Aorta (tissue), 5 donors: ENCODE data around the gene OCSTAMP. TPM values are rescaled to one million over a fixed set of nuclear protein-coding genes. Genes with fewer than 3 reads are reported as not detected.

Experiments used
- ATAC-seq: fragments of 200-7000 bp; cut with Tn5 transposase; one replicate; pipeline ENCODE4 v1.9.1; 2022; ENCODE audit warnings: moderate library complexity; ENCODE audit not compliant: low FRiP score
- DNase-seq, 2 donors: peaks; one replicate each; pipeline ENCODE4 v3.0.0-alpha.2; 2020
- H3K27ac ChIP-seq, 2 donors: one replicate each; pipeline ENCODE4 v1.5.1; 2013; ENCODE audit warnings: low read length in 2 of 2, mild to moderate bottlenecking in 2 of 2, moderate library complexity in 2 of 2, control low read depth in 1 of 2, inconsistent platforms in 1 of 2, low read depth in 1 of 2
- H3K27me3 ChIP-seq, 2 donors: one replicate each; pipeline ENCODE4 v1.6.1; 2013; ENCODE audit warnings: control low read depth in 1 of 2, low read length in 1 of 2, mild to moderate bottlenecking in 1 of 2, moderate library complexity in 1 of 2; ENCODE audit not compliant: insufficient read depth in 2 of 2, control insufficient read depth in 1 of 2
- H3K36me3 ChIP-seq, 2 donors: one replicate each; pipeline ENCODE4 v1.6.1; 2013; ENCODE audit warnings: control low read depth in 1 of 2, low read length in 1 of 2, mild to moderate bottlenecking in 1 of 2; ENCODE audit not compliant: insufficient read depth in 2 of 2, control insufficient read depth in 1 of 2
- H3K4me1 ChIP-seq, 2 donors: one replicate each; pipeline ENCODE4 v1.6.1; 2013; ENCODE audit warnings: low read length in 2 of 2, control low read depth in 1 of 2, mild to moderate bottlenecking in 1 of 2, moderate library complexity in 1 of 2; ENCODE audit not compliant: insufficient read depth in 2 of 2, control insufficient read depth in 1 of 2
- H3K4me3 ChIP-seq, 2 donors: one replicate each; pipeline ENCODE4 v1.5.1; 2013; ENCODE audit warnings: low read length in 2 of 2, control low read depth in 1 of 2, mild to moderate bottlenecking in 1 of 2
- H3K9me3 ChIP-seq: one replicate; pipeline ENCODE4 v1.6.1; 2013; ENCODE audit warnings: mild to moderate bottlenecking, low read length; ENCODE audit not compliant: control insufficient read depth
- WGBS, 2 donors: extraction: QIAGEN DNeasy Blood & Tissue Kit; methylation state at CpG; one replicate each; pipeline ENCODE4 v1.1.7; 2013; 5-methylcytosine and 5-hydroxymethylcytosine counted together
- intact Hi-C, 2 donors: fragments of 100-400 bp; cut with DNase I; formaldehyde crosslinking; loops; one replicate each; pipeline versions ENCODE4 v1.14.2 to v1.15.0; 2022
- polyA plus RNA-seq, 2 donors: library from polyadenylated mRNA; stranded (reverse); fragments of 200-250 nt; gene quantifications; one replicate each; pipeline ENCODE4 v1.2.3, GENCODE V29; 2013
- total RNA-seq, 2 donors: library from RNA; stranded (reverse); fragmentation: NEBNext Ultra II Directional; extraction: Animal tissue kit (Norgen Biotek cat#: 25700); gene quantifications; one replicate each; pipeline ENCODE4 v1.2.1, GENCODE V29; 2021
- donor health status: healthy with polysubstance abuse.
- donor health status: Bipolar disorder and iron deficiency.
- donor health status: DM: no; HTN: no; CAD: no.
- donor health status: DM: no; HTN: no; CAD: no.
- donor health status: DM: yes; HTN: yes; CAD: no.

The OCSTAMP gene
- total and polyA plus RNA-seq, 4 donors, result not detected

DNA sequence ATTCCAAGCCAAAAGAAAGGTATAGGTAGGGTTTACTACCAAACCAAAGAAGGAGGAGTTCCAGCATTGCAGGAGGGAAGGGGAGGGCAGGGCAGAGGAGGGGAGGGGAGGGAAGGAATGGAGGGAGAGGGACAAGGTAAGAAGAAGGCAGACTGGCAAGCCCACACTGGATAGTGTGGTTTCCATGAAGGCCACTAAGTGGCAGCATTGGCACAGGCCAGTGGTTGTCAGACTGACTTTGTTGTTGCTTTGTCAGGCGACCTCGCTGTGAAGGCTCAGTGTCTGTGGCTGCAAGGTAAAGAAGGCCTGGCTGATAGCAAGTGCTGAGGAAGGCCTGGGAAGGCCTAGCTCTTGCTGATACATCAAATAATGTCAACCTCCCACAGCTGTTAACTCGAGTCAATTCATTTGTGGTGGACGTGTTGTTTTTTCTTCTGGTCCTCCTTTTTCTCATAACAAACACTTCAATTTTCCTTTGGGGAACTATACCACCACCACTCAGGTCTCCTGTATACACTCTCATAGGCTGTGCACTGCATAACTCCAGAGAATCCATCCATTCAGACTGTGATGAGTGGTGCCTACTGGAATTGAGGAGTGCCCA is 29.4 kb downstream of the OCSTAMP start:
- intact Hi-C loops, result loop anchor here (5.0 kb wide), 1 partner anchor 161 kb away; no protein-coding TSS in a partner anchor
- DNase-seq (peak in 1 of 2 donors; percentile 53), ATAC-seq (no peak)
- Histone ChIP-seq H3K27me3 (peaks cover 0 to 2% of the 10 kb centered on the region in 2 donors), H3K27ac (no peak overlapping the region), H3K9me3 (peaks cover 9% of the 10 kb centered on the region), H3K36me3 (no peaks in the 10 kb centered on the region), H3K4me1 (no peaks in the 10 kb centered on the region), H3K4me3 (no peak overlapping the region)
- 19 to 20% methylated on average over 4 of the region's 4 CpGs for WGBS, 2 donors

DNA sequence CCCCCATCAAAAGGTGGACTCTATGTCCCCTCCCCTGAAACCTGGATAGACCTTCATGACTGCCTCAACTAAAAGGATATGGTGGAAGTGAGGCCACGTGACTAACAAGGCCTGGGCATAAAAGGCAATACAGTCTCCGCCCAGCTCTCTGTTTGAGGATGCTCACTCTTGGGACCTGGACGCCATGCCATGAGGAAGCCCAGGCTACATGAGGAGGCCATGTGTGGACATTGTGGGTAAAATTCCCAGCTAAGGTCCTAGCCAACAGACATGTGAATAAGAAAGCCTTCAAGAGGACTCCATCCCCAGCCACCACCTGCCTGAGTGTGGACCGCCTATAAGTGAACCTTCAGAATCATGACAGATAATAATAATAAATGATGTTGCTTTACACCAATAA is 29.9 kb downstream of the OCSTAMP start:
- whole genome bisulfite sequencing, 2 donors, result 81 to 85% methylated on average over 4 of the region's 4 CpGs
- Histone ChIP-seq H3K4me3 (no peak overlapping the region), H3K4me1 (no peaks in the 10 kb centered on the region), H3K36me3 (no peaks in the 10 kb centered on the region), H3K27ac (no peak overlapping the region), H3K9me3 (peaks cover 9% of the 10 kb centered on the region), H3K27me3 (peaks cover 0 to 2% of the 10 kb centered on the region in 2 donors)
- intact Hi-C loops, result loop anchor here (5.0 kb wide), 1 partner anchor 162 kb away; no protein-coding TSS in a partner anchor
- DNase-seq (no peak), ATAC-seq (no peak)

DNA sequence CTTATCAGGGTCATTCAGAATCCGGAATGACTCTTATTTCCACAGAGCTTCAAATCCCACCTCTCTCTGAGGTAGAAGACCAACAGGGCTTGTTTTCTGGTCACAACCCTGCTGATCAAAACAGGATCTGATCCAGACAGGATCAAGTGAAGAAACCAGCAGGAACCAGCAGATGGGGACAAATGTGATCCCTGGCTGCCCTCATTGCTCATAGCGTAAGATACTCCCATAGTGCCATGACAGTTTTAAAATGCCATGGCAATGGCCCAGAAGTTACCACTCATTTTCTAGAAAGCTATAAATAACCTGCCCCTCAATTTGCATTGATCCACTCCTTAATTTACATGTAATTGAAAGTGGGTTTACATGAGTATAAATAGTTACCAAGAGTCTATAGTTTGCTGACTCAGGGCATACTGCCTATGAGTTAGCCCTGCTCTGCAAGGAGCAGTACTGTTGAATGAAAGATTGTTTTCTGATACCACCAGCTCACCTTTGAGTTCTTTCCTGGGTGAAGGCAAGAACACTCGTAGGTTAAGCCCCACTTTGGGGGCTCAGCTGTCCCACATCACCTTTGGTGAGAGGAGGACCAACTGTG is 30.9 kb downstream of the OCSTAMP start:
- WGBS, 2 donors, result 60 to 72% methylated on average over 3 of the region's 3 CpGs

DNA sequence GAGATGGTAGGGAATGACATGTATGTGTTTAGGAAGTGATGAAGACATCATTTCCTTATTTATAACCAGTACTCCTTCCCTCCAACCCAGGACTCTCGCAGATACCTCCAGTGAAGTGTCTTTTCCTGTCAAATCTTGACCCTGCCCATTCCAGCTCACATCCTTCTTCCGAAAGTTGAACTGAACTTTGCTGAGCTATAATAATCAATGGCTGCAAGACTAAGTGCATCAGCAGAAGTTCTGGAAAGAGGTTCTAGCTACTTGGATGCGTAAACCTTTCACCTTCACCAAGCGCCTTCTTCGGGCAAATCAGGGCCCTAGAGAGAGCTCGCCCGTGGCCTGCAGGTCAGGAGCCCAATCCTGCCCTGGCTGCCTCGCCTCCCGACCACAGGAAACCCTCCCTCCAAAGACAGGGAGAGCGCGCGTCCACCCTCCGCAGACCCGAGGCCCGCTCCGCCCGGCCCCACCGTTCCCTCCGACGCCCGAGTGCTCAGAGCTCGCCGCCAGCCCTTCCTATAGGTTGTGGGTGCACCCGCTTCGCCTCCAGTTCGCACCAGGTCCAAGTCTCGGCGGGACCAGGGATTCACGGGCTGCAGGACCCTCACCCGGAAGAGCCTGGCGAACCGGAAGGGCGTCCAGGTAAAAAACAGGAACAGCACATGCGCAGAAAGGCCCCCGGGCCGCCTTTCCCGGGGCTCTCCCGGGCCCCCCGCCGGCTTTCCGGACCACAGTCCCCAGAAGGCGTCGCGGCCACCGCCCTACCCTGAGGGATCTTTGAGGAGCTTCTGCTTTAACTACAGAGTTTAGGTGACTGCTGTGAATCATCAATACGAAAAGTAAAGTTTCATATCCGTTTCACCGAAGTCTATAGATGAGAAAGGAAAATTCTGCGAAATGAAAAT is 37.3 kb downstream of the OCSTAMP start, which contains the start of gene ZNF334:
TSS of gene ZNF334 (minus strand) at position 617 of the 902 bp plus-strand sequence. CDS start 1,457 bp downstream, outside the sequence.
- Histone ChIP-seq H3K27ac (no peak within 1 kb of the TSS), H3K36me3 (no peaks in the 10 kb centered on the region), H3K9me3 (peaks cover 1% of the 10 kb centered on the region), H3K4me3 (peak within 1 kb of the TSS; percentile 31 to 36), H3K27me3 (no peaks in the 10 kb centered on the region), H3K4me1 (no peaks in the 10 kb centered on the region)
- ATAC-seq, result no peak
- intact Hi-C loops, result no loop called here
- 3 to 4% methylated on average over 46 to 49 of the region's 49 CpGs for WGBS, 2 donors
- DNase-seq, result peak; percentile 63 to 86

More for the DNA sequence above, 30.9 kb downstream of the OCSTAMP start:
- Histone ChIP-seq H3K27me3 (peaks cover 0 to 2% of the 10 kb centered on the region in 2 donors), H3K4me3 (no peak overlapping the region), H3K4me1 (no peaks in the 10 kb centered on the region), H3K9me3 (peaks cover 9% of the 10 kb centered on the region), H3K36me3 (no peaks in the 10 kb centered on the region), H3K27ac (no peak overlapping the region)
- intact Hi-C loops, result loop anchor here (5.0 kb wide), 1 partner anchor 163 kb away; no protein-coding TSS in a partner anchor
- no peak for ATAC-seq
- DNase-seq, result no peak

DNA sequence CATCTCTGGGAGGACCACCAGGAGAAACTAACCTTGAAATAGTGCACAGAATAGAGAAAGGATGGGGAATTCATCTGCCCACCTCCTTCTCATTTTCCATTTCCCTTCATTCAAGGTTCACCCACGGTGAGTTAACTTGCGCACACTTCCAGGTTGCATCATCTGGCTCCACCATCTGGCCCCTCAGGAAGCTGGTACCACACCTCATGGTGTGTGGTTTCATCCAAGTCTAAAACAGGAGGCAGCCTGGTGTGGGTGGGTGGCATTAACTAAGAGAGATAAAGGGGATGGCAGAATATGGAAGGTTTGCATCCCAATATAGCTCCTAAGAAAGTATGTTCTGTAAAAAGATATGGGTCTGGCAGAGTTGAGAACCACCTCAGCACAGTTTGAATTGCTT is 40.9 kb downstream of the OCSTAMP start:
- no peaks in the 10 kb centered on the region for H3K9me3 ChIP-seq
- DNase-seq, result no peak
- no peak for ATAC-seq
- no peaks in the 10 kb centered on the region for H3K36me3 ChIP-seq
- H3K4me3 ChIP-seq, result no peak overlapping the region
- H3K27ac ChIP-seq, result no peak overlapping the region
- H3K27me3 ChIP-seq, result no peaks in the 10 kb centered on the region
- intact Hi-C loops, result no loop called here
- no peaks in the 10 kb centered on the region for H3K4me1 ChIP-seq
- WGBS, 2 donors, result 88 to 90% methylated on average over 2 of the region's 2 CpGs

DNA sequence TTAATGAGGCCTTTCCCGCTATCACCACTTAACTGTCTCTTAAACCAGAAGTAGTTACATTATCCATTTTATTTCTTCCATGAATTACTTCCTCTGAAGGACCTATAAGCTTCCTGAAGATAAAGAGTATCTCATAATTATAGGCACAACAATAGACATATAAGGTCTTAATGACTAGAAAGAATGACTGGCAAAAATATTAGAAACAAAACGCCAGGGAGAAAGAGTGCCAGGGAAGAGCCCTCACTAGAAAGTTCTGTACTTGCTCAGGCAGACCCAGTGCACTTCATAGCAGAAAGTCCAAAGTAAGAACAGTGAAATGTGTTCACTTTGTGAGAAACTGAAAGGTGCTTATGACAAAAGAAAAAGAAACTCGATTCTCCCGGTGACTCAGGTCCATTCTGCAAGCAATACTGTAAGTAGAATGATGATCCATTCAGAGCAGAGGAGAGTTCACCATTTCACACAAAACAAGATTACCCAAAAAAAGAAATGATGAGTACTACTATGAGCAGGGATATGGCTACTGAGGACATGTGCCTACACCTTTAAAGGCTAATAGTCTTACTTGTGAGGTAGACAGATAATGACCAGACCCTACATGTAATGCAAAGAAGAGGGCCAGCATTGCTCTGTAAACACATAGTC is 42.6 kb downstream of the OCSTAMP start:
- peaks cover 0 to 2% of the 10 kb centered on the region in 2 donors for H3K27me3 ChIP-seq
- DNase-seq (no peak), ATAC-seq (no peak)
- H3K36me3 ChIP-seq, result no peaks in the 10 kb centered on the region
- H3K9me3 ChIP-seq, result no peaks in the 10 kb centered on the region
- intact Hi-C loops, result no loop called here
- H3K4me3 ChIP-seq, result no peak overlapping the region
- no peaks in the 10 kb centered on the region for H3K4me1 ChIP-seq
- WGBS, 2 donors, result 90 to 95% methylated on average over 4 of the region's 4 CpGs
- H3K27ac ChIP-seq, result no peak overlapping the region

DNA sequence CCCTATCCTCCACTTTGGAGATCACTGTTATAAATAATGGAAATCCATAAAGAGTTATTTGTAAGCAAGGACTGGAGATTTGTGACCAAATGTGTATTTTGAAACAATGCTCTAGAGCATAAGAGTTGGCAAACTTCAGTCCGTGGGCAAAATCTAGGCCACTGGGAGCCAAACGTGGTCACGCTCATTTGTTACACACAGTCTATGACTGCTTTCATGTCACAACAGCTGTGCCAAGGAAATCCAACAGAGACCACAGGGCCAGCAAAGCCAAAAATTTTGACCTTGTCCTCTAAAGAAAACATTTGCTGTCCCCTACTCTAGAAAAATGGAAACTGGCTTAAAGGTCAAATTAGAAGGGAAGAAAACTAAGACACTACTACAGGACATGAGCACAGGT is 44.9 kb downstream of the OCSTAMP start:
- Histone ChIP-seq H3K4me1 (no peaks in the 10 kb centered on the region), H3K27me3 (peaks cover 0 to 2% of the 10 kb centered on the region in 2 donors), H3K4me3 (no peak overlapping the region), H3K9me3 (peaks cover 7% of the 10 kb centered on the region), H3K36me3 (no peaks in the 10 kb centered on the region), H3K27ac (no peak overlapping the region)
- WGBS, 2 donors, result 91 to 92% methylated on average over 3 of the region's 3 CpGs
- intact Hi-C loops, result no loop called here
- no peak for ATAC-seq
- DNase-seq, result no peak

DNA sequence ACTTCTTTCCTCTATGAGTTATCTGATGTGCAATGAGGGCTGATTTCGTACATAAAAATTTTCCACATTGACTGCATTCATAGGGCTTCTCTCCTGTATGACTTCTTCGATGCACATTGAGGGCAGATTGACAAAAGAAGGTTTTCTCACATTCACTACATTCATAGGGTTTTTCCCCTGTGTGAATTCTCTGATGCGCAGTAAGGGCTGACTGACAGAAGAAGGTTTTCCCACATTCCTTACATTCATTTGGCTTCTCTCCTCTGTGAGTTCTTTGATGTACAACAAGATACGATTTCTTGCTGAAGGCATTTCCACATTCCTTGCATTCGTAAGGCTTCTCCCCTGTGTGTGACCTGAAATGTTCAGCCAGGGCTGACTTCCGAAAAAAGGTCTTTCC is 48.5 kb downstream of the OCSTAMP start:
- H3K9me3 ChIP-seq, result peaks cover 9% of the 10 kb centered on the region
- no peak for ATAC-seq
- intact Hi-C loops, result no loop called here
- H3K27ac ChIP-seq, result no peak overlapping the region
- peaks cover 0 to 2% of the 10 kb centered on the region in 2 donors for H3K27me3 ChIP-seq
- 93 to 94% methylated on average over 6 of the region's 6 CpGs for WGBS, 2 donors
- no peak overlapping the region for H3K4me3 ChIP-seq
- no peak for DNase-seq
- H3K36me3 ChIP-seq, result no peaks in the 10 kb centered on the region
- no peaks in the 10 kb centered on the region for H3K4me1 ChIP-seq
